NCI-H748 treated with DMSO at 0.1 percent for 48 hours (cell line): Measurements from ENCODE around the gene AGXT.

Experiments
- DNase-seq: peaks from one replicate; lab custom pipeline; 2025; lab: John Stamatoyannopoulos, UW

The AGXT gene

DNA sequence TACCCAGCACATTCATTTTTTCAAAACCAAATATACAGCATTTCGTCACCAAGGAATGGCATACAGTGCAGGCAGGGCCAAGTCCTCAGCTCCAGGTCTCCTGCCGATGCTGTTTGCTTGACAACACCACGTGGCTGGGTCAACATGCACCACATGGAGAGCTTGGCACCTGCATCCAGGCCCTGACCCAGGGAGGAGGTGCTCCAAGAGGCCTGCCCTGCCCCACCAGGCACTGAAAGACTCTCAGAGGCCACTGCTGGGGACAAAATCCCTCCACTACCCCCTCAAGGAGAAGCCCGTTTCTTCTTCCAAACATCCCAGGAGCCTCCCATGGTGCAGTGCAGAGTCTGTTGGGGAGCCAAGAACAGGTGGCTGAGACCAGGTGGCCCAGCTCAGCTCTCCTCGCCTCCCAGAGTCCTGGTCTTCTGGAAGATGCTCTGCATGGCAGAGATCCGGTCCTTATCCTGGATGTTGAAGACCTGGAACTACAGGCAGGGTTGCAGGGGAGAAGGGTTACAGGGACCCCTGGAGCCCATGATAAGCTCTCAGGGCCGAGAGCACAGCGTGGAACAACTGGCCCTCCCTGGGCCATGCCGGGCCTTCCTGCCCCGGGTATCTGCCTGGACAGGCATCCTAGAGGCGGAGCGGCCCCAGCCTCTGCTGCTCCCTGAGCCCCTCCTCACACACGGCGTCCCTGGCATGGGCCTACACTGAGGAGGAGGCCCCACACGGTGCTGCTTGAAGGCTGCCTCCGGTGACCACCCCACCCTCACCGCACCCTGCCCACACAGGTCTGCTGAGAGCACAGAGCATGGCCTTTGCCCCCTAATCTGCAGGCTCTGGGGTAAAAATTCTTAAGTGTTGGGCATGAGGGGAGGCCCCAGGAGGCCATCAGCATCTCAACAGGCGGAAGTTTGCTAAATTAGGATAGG, 18.3 kb downstream of the AGXT start:
- DNase-seq = no peak

DNA sequence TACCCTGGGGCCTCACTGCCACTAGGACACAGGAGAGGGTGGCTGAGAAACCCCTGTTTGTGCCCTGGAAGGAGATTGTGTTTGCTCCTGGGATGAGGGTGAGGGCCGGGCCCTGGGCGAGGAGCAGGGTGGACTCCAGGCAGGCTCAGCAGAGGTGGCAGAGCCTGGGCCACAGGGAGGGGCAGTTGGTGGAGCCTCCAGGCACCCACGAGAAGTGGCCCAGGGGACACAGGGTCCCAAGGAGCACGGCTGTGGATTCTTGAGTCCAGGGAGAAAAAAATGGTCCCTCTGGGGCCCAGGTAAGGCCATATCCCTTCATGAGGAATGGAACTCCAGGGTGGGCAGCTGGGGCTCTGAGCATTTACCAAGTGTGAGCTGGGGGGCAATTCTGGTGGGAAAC, 19.0 kb downstream of the AGXT start:
- no peak for DNase-seq

GRCh38 chr2:240888130-240888889, 19.7 kb downstream of the AGXT start:
- no peak for DNase-seq

- DNase-seq = no peak
These were observed 20.4 kb downstream of the AGXT start for GRCh38 chr2:240888890-240889573.

DNA sequence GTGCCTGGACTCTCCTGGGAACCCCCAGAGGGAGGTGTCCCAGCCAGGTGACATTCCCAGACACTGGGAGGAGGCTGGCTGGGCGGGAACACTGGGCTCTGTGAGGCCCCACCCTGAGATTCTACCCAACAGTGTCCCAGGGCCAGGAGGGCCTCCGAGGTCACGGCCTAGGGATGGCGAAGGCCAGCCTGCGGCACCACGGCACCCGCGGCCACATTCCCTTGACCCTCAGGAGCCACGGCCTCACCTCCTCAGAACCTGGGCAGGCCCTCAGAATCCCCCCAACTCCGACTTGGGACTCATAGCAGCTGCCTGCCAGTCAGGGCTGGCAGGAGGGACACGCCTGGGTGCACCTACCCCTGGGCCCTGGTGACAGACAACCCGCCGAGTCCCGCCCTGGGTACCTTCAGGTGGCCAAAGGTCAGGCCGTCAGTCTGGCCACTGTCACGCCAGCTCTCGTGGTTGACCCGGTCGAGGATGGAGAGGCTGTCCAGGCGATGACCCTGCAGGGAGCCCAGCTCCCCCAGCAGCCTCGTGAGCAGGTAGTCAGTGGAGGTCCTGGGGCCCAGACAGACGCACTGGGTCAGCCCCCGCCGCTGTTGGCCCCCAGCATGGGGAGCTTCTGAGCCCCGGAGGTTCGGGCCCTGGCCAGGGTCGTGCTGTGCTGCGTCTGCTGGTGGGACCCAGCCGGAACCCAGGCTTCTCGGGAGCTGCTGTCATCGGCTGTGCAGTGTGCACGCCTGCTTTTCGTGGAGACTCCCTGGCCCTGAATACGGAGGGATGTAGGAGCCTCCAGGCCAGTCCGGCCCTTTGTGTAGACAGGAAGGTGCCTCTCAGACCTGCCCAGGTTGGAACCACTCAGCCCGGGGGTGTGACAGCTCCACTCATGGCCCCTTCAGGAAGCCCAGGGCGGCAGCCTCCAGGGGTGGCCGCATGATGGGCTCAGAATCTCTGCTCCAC, 21.3 kb downstream of the AGXT start:
- no peak for DNase-seq

DNA sequence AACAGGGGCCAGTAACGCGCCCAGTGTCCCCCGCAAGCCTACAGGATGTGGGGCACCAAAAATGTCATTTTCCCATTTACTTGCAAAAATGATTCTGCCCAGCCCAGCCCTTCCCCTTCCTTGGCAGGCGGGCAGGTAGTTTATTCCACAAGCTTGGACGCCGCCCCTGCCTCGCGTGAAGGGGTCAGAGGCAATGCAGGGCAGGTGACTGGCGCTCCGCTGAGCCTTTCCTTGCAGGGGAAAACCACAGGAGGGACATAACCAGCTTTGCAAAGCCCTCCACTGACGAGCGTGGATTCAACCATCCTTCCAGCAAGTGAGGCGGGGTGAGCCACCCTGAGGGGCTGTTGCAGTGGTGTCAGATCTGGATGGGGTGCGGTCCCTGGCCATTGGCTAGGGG, 22.1 kb downstream of the AGXT start:
- no peak for DNase-seq

GRCh38 chr2:240891492-240892340, 23.1 kb downstream of the AGXT start:
- DNase-seq = no peak

- DNase-seq = no peak
These were observed 23.7 kb downstream of the AGXT start for GRCh38 chr2:240892356-240892755.

DNA sequence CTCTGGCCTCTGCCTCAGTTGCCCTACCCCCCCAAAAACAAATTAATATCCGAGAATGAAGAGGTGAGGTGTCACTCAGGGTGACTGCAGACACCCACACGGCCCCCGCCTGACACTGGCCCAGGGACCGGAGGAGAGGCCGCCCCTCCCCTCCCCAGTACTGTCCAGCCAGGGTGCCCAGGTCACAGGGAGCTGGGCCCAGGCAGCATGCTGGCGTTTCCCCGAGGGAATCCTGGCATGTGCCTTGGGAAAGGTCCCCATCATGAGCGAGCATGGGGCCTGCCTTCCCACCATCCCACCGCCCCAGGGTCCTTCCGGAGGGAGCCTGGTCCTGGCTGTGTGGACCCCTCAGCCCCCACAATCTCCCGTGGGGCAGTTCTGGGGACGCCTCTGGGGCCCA, 24.3 kb downstream of the AGXT start:
- no peak for DNase-seq

DNA sequence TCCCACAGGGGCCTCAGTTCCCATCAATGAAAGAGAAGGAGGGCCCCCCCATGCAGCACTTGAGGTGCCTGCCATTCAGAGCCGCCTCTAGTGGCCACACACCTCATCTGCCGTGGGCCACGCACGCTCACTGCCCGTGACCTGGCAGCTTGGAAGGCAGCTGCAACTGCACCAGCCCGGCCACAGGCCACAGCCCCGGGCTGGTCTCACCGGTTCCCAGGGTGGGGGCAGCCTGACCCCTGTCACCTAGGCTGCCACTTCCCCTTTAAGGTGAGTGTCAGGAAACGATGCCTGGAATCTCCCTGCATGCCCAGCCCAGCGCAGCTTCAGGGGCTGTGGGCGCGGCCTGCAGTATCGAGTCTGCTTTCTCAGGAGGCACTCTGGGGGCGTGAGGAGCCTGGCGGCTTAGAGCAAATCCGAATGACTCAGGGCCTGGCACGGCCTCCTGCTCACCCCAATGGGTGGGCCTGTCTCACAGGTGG, 24.8 kb downstream of the AGXT start:
- DNase-seq = no peak

DNA sequence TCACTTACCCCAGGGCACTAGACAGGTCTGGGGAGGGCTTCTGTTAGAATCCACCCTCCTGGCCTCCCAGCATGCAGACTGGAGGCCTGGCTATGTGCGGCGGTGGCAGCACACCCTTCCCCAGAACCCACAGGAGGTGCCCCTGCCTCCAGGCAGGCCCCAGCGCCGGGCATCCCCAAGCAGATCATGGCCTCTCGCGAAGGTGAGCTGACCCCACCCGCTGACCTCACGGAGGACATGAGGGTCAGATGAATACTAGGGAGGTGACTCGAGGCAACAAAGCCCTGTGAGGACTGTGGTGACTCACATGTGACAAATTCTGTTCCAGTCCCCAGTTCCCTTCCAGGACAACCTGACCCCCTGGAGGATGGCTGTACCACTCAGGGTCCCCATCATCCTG, 25.4 kb downstream of the AGXT start:
- DNase-seq = no peak

DNA sequence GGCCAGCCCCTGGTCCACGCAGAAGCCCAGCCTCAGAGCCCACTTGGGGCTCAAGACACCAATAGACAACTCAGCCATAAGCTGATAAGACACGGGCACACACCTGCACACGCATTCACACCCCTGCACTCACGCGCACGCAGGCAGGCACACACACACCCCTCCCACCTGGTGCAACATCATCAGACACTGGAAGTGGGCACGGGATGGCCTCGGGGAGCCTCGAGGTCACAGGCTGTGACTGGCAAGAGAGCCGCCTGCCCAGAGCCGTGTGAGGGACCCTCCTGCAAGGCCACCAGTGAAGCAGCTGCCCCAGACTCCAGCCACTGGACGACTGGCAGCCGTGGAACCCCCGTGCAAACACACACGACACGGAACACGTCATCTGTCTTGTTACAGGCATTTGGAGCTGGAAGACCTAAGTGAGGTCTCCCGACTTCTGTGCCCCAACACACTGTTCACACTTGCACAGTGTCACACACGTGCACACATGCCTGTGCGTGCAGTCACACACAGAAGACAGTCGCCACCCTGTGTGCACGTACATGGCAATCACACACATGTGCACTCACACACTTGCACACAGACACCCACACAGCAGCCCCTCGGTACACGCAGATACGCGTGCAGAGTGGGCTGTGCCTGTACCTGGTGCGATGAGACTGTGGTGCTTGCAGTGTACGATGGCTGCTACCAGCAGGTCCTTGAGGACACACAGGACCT, 26.4 kb downstream of the AGXT start:
- DNase-seq = no peak

DNA sequence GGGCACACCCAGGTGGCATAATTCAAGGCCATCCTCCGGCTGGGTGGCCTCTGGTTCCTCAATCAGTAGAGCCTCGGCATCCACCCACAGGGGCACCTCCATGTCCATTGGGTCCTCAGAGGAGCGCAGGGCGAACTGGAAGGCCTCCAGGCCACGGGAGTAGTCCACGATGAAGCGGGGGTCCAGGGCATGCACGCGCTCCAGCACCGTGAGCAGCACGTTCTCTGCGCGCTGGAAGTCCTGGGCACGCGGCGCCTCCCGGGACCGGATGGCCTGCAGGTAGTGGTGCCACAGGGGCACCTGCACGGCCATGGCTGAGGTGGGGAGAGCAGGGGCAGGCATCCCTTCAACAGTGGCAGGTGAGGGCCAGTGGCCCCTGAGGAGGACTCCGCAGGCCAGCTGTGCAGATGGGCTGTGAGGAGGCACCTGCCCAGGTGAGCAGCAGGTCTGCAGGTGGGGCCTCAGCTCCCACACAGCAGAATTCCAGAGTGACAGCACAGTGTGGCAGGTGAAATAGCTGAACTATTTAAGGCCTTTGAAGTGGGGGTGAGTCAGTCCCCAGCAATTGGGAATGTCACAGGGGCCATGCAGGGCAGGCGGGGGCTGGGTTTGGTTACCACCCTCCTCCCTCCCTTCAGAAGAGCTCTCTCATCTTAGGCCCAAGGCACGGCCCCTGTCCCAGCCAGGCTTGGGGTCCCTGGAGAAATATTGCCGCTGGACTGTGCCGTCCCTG, 27.2 kb downstream of the AGXT start, which contains the start of gene MAB21L4:
Gene MAB21L4, minus strand, starts transcription at position 501 of the 733 bp plus-strand sequence. Its CDS starts 159 bp downstream, at position 342.
- no peak for DNase-seq

DNA sequence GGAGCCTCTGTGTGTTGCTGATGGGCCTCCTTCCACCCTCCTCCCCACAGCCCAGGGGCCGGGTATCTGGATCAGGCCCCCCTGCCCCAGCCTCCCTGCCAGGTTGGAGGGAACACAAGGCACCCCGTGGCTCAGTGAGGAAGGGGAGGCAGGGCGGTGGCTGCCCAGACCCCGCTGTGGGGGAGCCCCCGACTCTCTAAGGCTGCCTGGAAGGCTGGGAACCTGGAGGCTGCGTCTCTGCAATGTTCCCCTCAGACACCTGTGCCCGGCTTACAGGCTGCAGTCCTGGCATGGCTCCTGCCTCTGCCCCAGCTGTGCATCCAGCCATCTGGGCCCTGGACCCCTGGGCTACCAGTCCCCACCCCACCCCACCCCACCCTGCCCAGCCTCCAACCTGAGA, 27.8 kb downstream of the AGXT start:
- DNase-seq = no peak

- DNase-seq = no peak
These were observed 28.5 kb downstream of the AGXT start for GRCh38 chr2:240896871-240897692.

- DNase-seq = no peak
These were observed 29.6 kb downstream of the AGXT start for GRCh38 chr2:240898108-240898730.

DNA sequence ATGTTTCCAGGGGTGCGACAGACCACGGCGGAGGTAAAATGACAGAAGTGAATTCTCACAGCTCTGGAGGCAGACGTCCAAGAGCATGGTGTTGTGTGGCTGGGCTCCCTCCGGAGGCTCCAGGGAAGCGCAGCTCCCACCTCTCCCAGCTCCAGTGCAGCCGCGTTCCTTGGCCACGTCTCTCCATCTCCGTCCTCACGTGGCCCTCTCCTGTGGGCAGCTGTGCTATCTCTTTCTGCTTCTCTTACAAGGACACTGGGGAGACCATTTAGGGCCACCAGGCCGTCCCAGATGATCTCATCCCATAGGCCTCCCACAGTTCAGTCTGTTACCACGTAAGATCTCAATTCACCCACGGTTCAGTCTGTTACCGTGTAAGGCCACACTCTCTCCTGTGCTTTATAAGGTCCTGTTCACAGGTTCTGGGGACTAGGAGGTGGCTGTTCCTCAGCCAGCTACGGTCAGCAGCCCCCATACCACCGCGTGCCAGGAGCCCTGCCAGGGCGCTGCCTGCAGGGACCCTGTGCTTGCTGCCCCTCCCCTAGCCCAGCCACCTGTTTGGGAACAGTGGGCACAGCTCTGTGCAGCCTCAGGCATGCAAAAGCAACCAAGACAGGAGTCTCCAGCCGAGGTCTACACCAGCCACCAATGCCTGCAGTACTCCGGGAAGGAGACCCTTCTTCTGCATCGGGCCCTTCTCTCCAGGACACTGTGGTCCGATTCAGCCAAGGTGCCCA, 30.3 kb downstream of the AGXT start:
- DNase-seq = no peak
